Activated T-helper 9 cell treated with anti-CD3 and anti-CD28 coated beads, Interleukin-2, amount 50 U/mL, for 16 hours (primary cell): ENCODE results near the gene EGFR.
"Not testable (repeated sequence)": the region's sequence is repeated elsewhere in the genome, so short reads cannot be mapped to it uniquely, and the experiment has no call there.

Source experiments
- DNase-seq: peaks from one replicate; pipeline ENCODE4 v3.0.0-alpha.2; 2020; ENCODE audit warnings: low read depth

EGFR gene

GRCh38 chr7:55013851-55014250, 5.0 kb upstream of the EGFR start:
- no peak for DNase-seq

- no peak for DNase-seq
Measured at GRCh38 chr7:55016061-55016745, 2.6 kb upstream of the EGFR start.

- no peak for DNase-seq
Measured at GRCh38 chr7:55016746-55017090, 2.1 kb upstream of the EGFR start.

GRCh38 chr7:55017841-55018240, 976 bp upstream of the EGFR start:
- DNase-seq, result no peak

- DNase-seq, result no peak
Measured at GRCh38 chr7:55019191-55019690, 424 bp downstream of the EGFR start.

- no peak for DNase-seq
Measured at GRCh38 chr7:55019691-55020465, 1.1 kb downstream of the EGFR start.

- DNase-seq, result no peak
Measured at GRCh38 chr7:55020466-55020871, 1.7 kb downstream of the EGFR start.

- no peak for DNase-seq
Measured at GRCh38 chr7:55021053-55021452, 2.2 kb downstream of the EGFR start.

- DNase-seq, result no peak
Measured at GRCh38 chr7:55022002-55022985, 3.5 kb downstream of the EGFR start.

- DNase-seq, result no peak
Measured at GRCh38 chr7:55023841-55024505, 5.2 kb downstream of the EGFR start.

- no peak for DNase-seq
Measured at GRCh38 chr7:55024776-55025175, 6.0 kb downstream of the EGFR start.

- DNase-seq, result no peak
Measured at GRCh38 chr7:55026086-55026790, 7.4 kb downstream of the EGFR start.

GRCh38 chr7:55026867-55027490, 8.2 kb downstream of the EGFR start:
- no peak for DNase-seq

GRCh38 chr7:55028011-55028410, 9.2 kb downstream of the EGFR start:
- no peak for DNase-seq

GRCh38 chr7:55030314-55030713, 11.5 kb downstream of the EGFR start:
- no peak for DNase-seq

- no peak for DNase-seq
Measured at GRCh38 chr7:55031075-55031474, 12.3 kb downstream of the EGFR start.

- no peak for DNase-seq
Measured at GRCh38 chr7:55032069-55032699, 13.4 kb downstream of the EGFR start.

- DNase-seq, result no peak
Measured at GRCh38 chr7:55033236-55033846, 14.5 kb downstream of the EGFR start.

GRCh38 chr7:55034776-55035175, 16.0 kb downstream of the EGFR start:
- DNase-seq, result no peak

- DNase-seq, result not testable (repeated sequence)
Measured at GRCh38 chr7:55035410-55035809, 16.6 kb downstream of the EGFR start.
